Right lobe of liver (tissue), 4 donors: Measurements from ENCODE around the gene USH1C.

Experiments
- POLR2A ChIP-seq: fragments of 450-650 bp; IDR thresholded peaks from one replicate; pipeline ENCODE4 v1.6.1; 2017; ENCODE audit warnings: antibody characterized with exemption, mild to moderate bottlenecking
- TF ChIP-seq, protein P1 (sequence below), 4 donors: fragments of 200-600 bp in 3 of 4; fragments of 450-650 bp in 1 of 4; IDR thresholded peaks; one replicate each; pipeline versions ENCODE4 v1.5.1 to v1.8.0; 2016 to 2022; ENCODE audit warnings: antibody characterized with exemption in 4 of 4, mild to moderate bottlenecking in 2 of 4
- donor health status: DM: no; HTN: no; CAD: no.
- donor health status: DM: no; HTN: no; CAD: no.
- donor health status: DM: no; HTN: yes; CAD: no.

- no peak for TF ChIP-seq POLR2A
- TF ChIP-seq, protein P1, sequence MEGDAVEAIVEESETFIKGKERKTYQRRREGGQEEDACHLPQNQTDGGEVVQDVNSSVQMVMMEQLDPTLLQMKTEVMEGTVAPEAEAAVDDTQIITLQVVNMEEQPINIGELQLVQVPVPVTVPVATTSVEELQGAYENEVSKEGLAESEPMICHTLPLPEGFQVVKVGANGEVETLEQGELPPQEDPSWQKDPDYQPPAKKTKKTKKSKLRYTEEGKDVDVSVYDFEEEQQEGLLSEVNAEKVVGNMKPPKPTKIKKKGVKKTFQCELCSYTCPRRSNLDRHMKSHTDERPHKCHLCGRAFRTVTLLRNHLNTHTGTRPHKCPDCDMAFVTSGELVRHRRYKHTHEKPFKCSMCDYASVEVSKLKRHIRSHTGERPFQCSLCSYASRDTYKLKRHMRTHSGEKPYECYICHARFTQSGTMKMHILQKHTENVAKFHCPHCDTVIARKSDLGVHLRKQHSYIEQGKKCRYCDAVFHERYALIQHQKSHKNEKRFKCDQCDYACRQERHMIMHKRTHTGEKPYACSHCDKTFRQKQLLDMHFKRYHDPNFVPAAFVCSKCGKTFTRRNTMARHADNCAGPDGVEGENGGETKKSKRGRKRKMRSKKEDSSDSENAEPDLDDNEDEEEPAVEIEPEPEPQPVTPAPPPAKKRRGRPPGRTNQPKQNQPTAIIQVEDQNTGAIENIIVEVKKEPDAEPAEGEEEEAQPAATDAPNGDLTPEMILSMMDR (IDR thresholded peaks at IDR 0.05), result no peak
Measured at GRCh38 chr11:17558916-17559315, 14.7 kb upstream of the USH1C start.
